Left lung (tissue), 10 donors: ENCODE results near the gene MBD6. TPM values are rescaled to one million over a fixed set of nuclear protein-coding genes. Genes with fewer than 3 reads are reported as not detected.

Experiments used
- ATAC-seq: fragments of 200-7000 bp; cut with Tn5 transposase; one replicate; pipeline ENCODE4 v1.9.1; 2020; ENCODE audit warnings: moderate library complexity
- DNase-seq, 4 donors: peaks; one replicate each; pipeline ENCODE4 v3.0.0-alpha.2; 2013 to 2020
- H3K27ac ChIP-seq, 2 donors: fragments of 200-600 bp; sonication (generic) in 1 of 2; one replicate each; pipeline versions ENCODE4 v1.5.0 to v1.8.0; 2020 to 2021
- H3K27me3 ChIP-seq, 2 donors: fragments of 200-600 bp; sonication (generic) in 1 of 2; one replicate each; pipeline versions ENCODE4 v1.5.0 to v1.8.0; 2020 to 2021
- H3K36me3 ChIP-seq, 2 donors: fragments of 200-600 bp; sonication (generic) in 1 of 2; one replicate each; pipeline versions ENCODE4 v1.5.0 to v1.8.0; 2020 to 2021
- H3K4me1 ChIP-seq, 2 donors: fragments of 200-600 bp; one replicate each; pipeline ENCODE4 v1.8.0; 2021
- H3K4me3 ChIP-seq, 2 donors: fragments of 200-600 bp; sonication (generic) in 1 of 2; one replicate each; pipeline versions ENCODE4 v1.5.0 to v1.8.0; 2020 to 2021; ENCODE audit warnings: mild to moderate bottlenecking in 1 of 2
- H3K9me3 ChIP-seq, 2 donors: fragments of 200-600 bp; sonication (generic) in 1 of 2; one replicate each; pipeline versions ENCODE4 v1.5.0 to v1.8.0; 2020 to 2021
- CTCF ChIP-seq, 2 donors: fragments of 200-600 bp; sonication (generic) in 1 of 2; IDR thresholded peaks; one replicate each; pipeline versions ENCODE4 v1.5.0 to v1.8.0; 2021; ENCODE audit warnings: antibody characterized with exemption in 2 of 2
- intact Hi-C, 2 donors: fragments of 100-400 bp; cut with DNase I; formaldehyde crosslinking; loops; one replicate each; pipeline versions ENCODE4 v1.11.2 to v1.14.2; 2022
- polyA plus RNA-seq, 6 donors: library from polyadenylated mRNA; unstranded; fragments of 120-200 nt; gene quantifications; one replicate each; pipeline ENCODE4 v1.2.1, GENCODE V29; 2013; ENCODE audit not compliant: insufficient read length in 6 of 6
- total RNA-seq, 2 donors: library from RNA; stranded (reverse); fragmentation: NEBNext Ultra II Directional; extraction: Animal tissue kit (Norgen Biotek cat#: 25700); gene quantifications; one replicate each; pipeline ENCODE4 v1.2.1, GENCODE V29; 2021
- donor health status: DM: no; HTN: yes; CAD: no.
- donor health status: DM: no; HTN: no; CAD: no.

MBD6 gene
- total and polyA plus RNA-seq, 8 donors = 61.3 to 111 (median 73.2) TPM

- peaks cover 0 to 66% of the 10 kb centered on the region in 2 donors for H3K4me1 ChIP-seq
- intact Hi-C loops = no loop called here
- H3K9me3 ChIP-seq = no peaks in the 10 kb centered on the region
- ATAC-seq (peak; percentile 49), DNase-seq (peak in 1 of 4 donors; percentile 63)
- TF ChIP-seq CTCF (IDR thresholded peaks at IDR 0.05) = no peak
- H3K36me3 ChIP-seq = peaks cover 0 to 26% of the 10 kb centered on the region in 2 donors
- peak overlapping the region; percentile 71 to 95 for H3K27ac ChIP-seq
- H3K27me3 ChIP-seq = peaks cover 24 to 37% of the 10 kb centered on the region in 2 donors
- peak overlapping the region; percentile 22 to 64 for H3K4me3 ChIP-seq
Observed at GRCh38 chr12:57477710-57478681, 44.6 kb upstream of the MBD6 start.

- no peak for ATAC-seq
- no peak for DNase-seq
Observed at GRCh38 chr12:57479043-57479375, 43.6 kb upstream of the MBD6 start.

DNA sequence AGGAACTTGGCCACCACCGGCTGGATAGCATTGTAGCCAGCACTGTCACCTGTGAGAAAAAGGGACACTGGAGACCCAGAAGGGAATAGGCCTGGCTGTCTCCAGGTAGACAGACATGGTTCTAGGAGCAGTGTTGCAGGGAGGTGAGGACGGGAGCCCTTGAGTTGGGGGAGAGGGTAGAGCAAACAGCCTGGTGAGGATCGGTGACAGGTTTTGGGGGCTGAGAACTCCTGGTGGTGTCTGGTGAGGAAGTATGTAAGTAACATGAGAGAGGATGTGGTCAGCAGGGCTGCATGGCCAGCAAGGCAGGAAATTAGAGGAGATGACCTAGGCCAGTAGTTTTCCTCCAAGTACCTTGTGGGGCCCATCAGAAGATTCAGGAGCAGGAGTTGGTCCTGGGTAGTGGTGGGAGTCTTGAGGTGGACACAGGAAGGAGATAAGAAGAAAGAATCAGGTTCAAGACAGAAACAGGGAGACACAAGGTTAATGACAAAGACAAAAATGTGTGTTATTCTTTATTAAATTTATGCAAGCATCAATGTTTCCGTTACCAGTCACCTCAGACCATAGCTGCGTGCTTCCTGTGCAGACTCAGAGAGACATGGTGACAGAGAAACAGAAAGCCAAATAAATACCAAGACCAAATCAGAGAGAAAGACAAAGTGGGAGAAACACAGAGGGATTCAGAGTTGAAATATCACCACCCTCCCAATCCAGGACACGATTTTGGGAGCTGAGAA lies 43.1 kb upstream of the MBD6 start, which contains the start of gene ARHGAP9:
TSS of gene ARHGAP9 (minus strand) at position 491 of the 740 bp plus-strand sequence. CDS start at position 31, 460 bp downstream.
- ATAC-seq (no peak), DNase-seq (no peak)
- Histone ChIP-seq H3K4me1 (peaks cover 0 to 58% of the 10 kb centered on the region in 2 donors), H3K27me3 (peaks cover 19 to 22% of the 10 kb centered on the region in 2 donors), H3K9me3 (no peaks in the 10 kb centered on the region), H3K27ac (peak within 1 kb of the TSS; percentile 71 to 95), H3K4me3 (peak within 1 kb of the TSS in 1 of 2 donors; percentile 64), H3K36me3 (peaks cover 0 to 10% of the 10 kb centered on the region in 2 donors)
- intact Hi-C loops = no loop called here
- TF ChIP-seq CTCF (IDR thresholded peaks at IDR 0.05) = no peak

More at GRCh38 chr12:57479043-57479375, 43.6 kb upstream of the MBD6 start:
- intact Hi-C loops = no loop called here
- peak overlapping the region in 1 of 2 donors; percentile 64 for H3K4me3 ChIP-seq
- H3K27me3 ChIP-seq = peaks cover 24 to 28% of the 10 kb centered on the region in 2 donors
- TF ChIP-seq CTCF (IDR thresholded peaks at IDR 0.05) = no peak
- H3K9me3 ChIP-seq = no peaks in the 10 kb centered on the region
- peak overlapping the region; percentile 71 to 95 for H3K27ac ChIP-seq
- peaks cover 0 to 16% of the 10 kb centered on the region in 2 donors for H3K36me3 ChIP-seq
- H3K4me1 ChIP-seq = peaks cover 0 to 63% of the 10 kb centered on the region in 2 donors

DNA sequence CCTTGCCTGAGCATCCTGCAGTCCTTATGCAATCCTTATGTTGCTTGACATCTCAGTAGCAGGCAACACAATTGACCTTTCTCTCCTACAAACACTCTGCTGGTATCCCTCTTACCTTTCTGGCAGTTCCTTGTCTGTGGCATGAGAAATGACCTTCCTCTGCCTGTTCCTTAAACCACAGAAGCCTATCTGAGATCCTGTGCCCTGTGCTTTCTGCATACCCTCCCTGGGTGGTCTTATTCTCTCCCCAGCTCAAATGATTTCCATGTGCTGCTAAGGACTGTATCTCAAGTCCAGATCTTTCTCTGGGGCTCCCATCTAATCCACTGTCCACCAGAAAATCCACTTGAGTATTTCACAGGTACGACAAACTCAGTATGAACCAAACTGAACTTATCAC lies 41.0 kb upstream of the MBD6 start:
- Histone ChIP-seq H3K9me3 (no peaks in the 10 kb centered on the region), H3K27me3 (peaks cover under 1 to 1% of the 10 kb centered on the region in 2 donors), H3K36me3 (no peaks in the 10 kb centered on the region), H3K27ac (no peak overlapping the region), H3K4me1 (peaks cover 0 to 38% of the 10 kb centered on the region in 2 donors), H3K4me3 (no peak overlapping the region)
- DNase-seq (no peak), ATAC-seq (no peak)
- TF ChIP-seq CTCF (IDR thresholded peaks at IDR 0.05) = no peak
- intact Hi-C loops = no loop called here
